Measurements from ENCODE around the gene HAPSTR1.

- TF ChIP-seq, protein P1, sequence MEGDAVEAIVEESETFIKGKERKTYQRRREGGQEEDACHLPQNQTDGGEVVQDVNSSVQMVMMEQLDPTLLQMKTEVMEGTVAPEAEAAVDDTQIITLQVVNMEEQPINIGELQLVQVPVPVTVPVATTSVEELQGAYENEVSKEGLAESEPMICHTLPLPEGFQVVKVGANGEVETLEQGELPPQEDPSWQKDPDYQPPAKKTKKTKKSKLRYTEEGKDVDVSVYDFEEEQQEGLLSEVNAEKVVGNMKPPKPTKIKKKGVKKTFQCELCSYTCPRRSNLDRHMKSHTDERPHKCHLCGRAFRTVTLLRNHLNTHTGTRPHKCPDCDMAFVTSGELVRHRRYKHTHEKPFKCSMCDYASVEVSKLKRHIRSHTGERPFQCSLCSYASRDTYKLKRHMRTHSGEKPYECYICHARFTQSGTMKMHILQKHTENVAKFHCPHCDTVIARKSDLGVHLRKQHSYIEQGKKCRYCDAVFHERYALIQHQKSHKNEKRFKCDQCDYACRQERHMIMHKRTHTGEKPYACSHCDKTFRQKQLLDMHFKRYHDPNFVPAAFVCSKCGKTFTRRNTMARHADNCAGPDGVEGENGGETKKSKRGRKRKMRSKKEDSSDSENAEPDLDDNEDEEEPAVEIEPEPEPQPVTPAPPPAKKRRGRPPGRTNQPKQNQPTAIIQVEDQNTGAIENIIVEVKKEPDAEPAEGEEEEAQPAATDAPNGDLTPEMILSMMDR (IDR thresholded peaks at IDR 0.05), result no peak
- no peak for TF ChIP-seq RCOR1 (IDR thresholded peaks at IDR 0.05; ENCODE audit: low read length)
- no peak for TF ChIP-seq PBX3 (IDR thresholded peaks at IDR 0.05)
- TF ChIP-seq EP300 (IDR thresholded peaks at IDR 0.05; ENCODE audit: borderline replicate concordance in 1 of 2, low read depth in 1 of 2, low read length in 1 of 2), result no peak
- no peak for TF ChIP-seq NFIC (IDR thresholded peaks at IDR 0.05; ENCODE audit: borderline replicate concordance)
- no peak for TF ChIP-seq RAD21 (IDR thresholded peaks at IDR 0.05; ENCODE audit: low read length)
- TF ChIP-seq POLR2AphosphoS5 (IDR thresholded peaks at IDR 0.05; ENCODE audit: low read depth, low read length), result no peak
- TF ChIP-seq MXI1 (IDR thresholded peaks at IDR 0.05; ENCODE audit: low read depth, low read length), result no peak
- no peak for TF ChIP-seq SMC3 (IDR thresholded peaks at IDR 0.05; ENCODE audit: low read depth, low read length)
- TF ChIP-seq, protein P2, sequence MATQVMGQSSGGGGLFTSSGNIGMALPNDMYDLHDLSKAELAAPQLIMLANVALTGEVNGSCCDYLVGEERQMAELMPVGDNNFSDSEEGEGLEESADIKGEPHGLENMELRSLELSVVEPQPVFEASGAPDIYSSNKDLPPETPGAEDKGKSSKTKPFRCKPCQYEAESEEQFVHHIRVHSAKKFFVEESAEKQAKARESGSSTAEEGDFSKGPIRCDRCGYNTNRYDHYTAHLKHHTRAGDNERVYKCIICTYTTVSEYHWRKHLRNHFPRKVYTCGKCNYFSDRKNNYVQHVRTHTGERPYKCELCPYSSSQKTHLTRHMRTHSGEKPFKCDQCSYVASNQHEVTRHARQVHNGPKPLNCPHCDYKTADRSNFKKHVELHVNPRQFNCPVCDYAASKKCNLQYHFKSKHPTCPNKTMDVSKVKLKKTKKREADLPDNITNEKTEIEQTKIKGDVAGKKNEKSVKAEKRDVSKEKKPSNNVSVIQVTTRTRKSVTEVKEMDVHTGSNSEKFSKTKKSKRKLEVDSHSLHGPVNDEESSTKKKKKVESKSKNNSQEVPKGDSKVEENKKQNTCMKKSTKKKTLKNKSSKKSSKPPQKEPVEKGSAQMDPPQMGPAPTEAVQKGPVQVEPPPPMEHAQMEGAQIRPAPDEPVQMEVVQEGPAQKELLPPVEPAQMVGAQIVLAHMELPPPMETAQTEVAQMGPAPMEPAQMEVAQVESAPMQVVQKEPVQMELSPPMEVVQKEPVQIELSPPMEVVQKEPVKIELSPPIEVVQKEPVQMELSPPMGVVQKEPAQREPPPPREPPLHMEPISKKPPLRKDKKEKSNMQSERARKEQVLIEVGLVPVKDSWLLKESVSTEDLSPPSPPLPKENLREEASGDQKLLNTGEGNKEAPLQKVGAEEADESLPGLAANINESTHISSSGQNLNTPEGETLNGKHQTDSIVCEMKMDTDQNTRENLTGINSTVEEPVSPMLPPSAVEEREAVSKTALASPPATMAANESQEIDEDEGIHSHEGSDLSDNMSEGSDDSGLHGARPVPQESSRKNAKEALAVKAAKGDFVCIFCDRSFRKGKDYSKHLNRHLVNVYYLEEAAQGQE (IDR thresholded peaks at IDR 0.05; ENCODE audit: low read depth, low read length), result no peak
- no peak for TF ChIP-seq TEAD4 (IDR thresholded peaks at IDR 0.05; ENCODE audit: borderline replicate concordance, insufficient read depth)
- TF ChIP-seq TCF12 (IDR thresholded peaks at IDR 0.05), result no peak
- TF ChIP-seq JUND (IDR thresholded peaks at IDR 0.05), result no peak
- TF ChIP-seq EZH2phosphoT487 (IDR thresholded peaks at IDR 0.05; ENCODE audit: borderline replicate concordance, low read depth), result no peak
Measured at GRCh38 chr16:9098377-9099090, 7.1 kb downstream of the HAPSTR1 start.
